H9 (cell line): ENCODE results near the gene ZHX3. TPM values are rescaled to one million over a fixed set of nuclear protein-coding genes. Genes with fewer than 3 reads are reported as not detected.

ENCODE experiments used
- DNase-seq: peaks from one replicate; pipeline ENCODE4 v3.0.0-alpha.2; 2017
- H2AFZ ChIP-seq: one replicate; pipeline ENCODE4 v1.6.1; 2013; ENCODE audit warnings: mild to moderate bottlenecking, low read length, control low read depth, moderate library complexity
- H2AK5ac ChIP-seq: 2 replicates; pipeline ENCODE4 v1.6.1; 2013; ENCODE audit warnings: low read length, control low read depth, mixed read lengths; ENCODE audit not compliant: insufficient read length
- H2BK120ac ChIP-seq: one replicate; pipeline ENCODE4 v1.6.1; 2013; ENCODE audit warnings: low read depth, mild to moderate bottlenecking, low read length, control low read depth, inconsistent platforms; ENCODE audit not compliant: poor library complexity, severe bottlenecking
- H2BK12ac ChIP-seq: 2 replicates; pipeline ENCODE4 v1.6.1; 2013; ENCODE audit warnings: low read length, control low read depth, mixed read lengths, low read depth; ENCODE audit not compliant: insufficient read length
- H2BK15ac ChIP-seq: 2 replicates; pipeline ENCODE4 v1.6.1; 2013; ENCODE audit warnings: low read depth, low read length, control low read depth
- H2BK20ac ChIP-seq: one replicate; pipeline ENCODE4 v1.6.1; 2013; ENCODE audit warnings: low read depth, mild to moderate bottlenecking, low read length, control low read depth, inconsistent platforms; ENCODE audit not compliant: poor library complexity, severe bottlenecking
- H2BK5ac ChIP-seq: 2 replicates; pipeline ENCODE4 v1.6.1; 2013; ENCODE audit warnings: low read length, control low read depth, mixed read lengths; ENCODE audit not compliant: insufficient read length
- H3K14ac ChIP-seq: 2 replicates; pipeline ENCODE4 v1.6.1; 2013; ENCODE audit warnings: low read length, control low read depth; ENCODE audit not compliant: insufficient read depth
- H3K18ac ChIP-seq: 2 replicates; pipeline ENCODE4 v1.6.1; 2013; ENCODE audit warnings: low read depth, mild to moderate bottlenecking, mixed read lengths, low read length, control low read depth; ENCODE audit not compliant: insufficient read length
- H3K23ac ChIP-seq: 2 replicates; pipeline ENCODE4 v1.6.1; 2013; ENCODE audit warnings: low read length, control low read depth, mixed read lengths, low read depth; ENCODE audit not compliant: insufficient read length
- H3K23me2 ChIP-seq: 2 replicates; pipeline ENCODE4 v1.6.1; 2013; ENCODE audit warnings: low read depth, mild to moderate bottlenecking, mixed read lengths, low read length, control low read depth; ENCODE audit not compliant: insufficient read length, poor library complexity, severe bottlenecking
- H3K27ac ChIP-seq: 2 replicates; pipeline ENCODE4 v1.5.1; 2013; ENCODE audit warnings: low read length, control low read depth, mixed read lengths, low read depth; ENCODE audit not compliant: insufficient read length
- H3K27me3 ChIP-seq: 2 replicates; pipeline ENCODE4 v1.6.1; 2013; ENCODE audit warnings: low read length, control low read depth, inconsistent platforms; ENCODE audit not compliant: insufficient read depth
- H3K4ac ChIP-seq: 2 replicates; pipeline ENCODE4 v1.6.1; 2013; ENCODE audit warnings: low read depth, mild to moderate bottlenecking, control low read depth, inconsistent platforms, low read length, moderate library complexity
- H3K4me1 ChIP-seq: 2 replicates; pipeline ENCODE4 v1.6.1; 2013; ENCODE audit warnings: low read length, control low read depth, inconsistent platforms; ENCODE audit not compliant: insufficient read depth
- H3K4me2 ChIP-seq: 2 replicates; pipeline ENCODE4 v1.6.1; 2013; ENCODE audit warnings: low read length, control low read depth, mixed read lengths; ENCODE audit not compliant: insufficient read length, insufficient read depth
- H3K56ac ChIP-seq: 2 replicates; pipeline ENCODE4 v1.6.1; 2013; ENCODE audit warnings: low read depth, mild to moderate bottlenecking, mixed read lengths, low read length, control low read depth; ENCODE audit not compliant: insufficient read length
- H3K79me1 ChIP-seq: 2 replicates; pipeline ENCODE4 v1.6.1; 2013; ENCODE audit warnings: low read depth, mild to moderate bottlenecking, moderate library complexity, low read length, control low read depth, inconsistent platforms; ENCODE audit not compliant: insufficient read depth, poor library complexity, severe bottlenecking
- H3K79me2 ChIP-seq: 2 replicates; pipeline ENCODE4 v1.6.1; 2013; ENCODE audit warnings: low read length, control low read depth, inconsistent platforms; ENCODE audit not compliant: insufficient read depth
- H3K9ac ChIP-seq: 2 replicates; pipeline ENCODE4 v1.6.1; 2013; ENCODE audit warnings: low read length, control low read depth, mixed read lengths; ENCODE audit not compliant: insufficient read length; ENCODE audit errors: extremely low read depth
- H3K9me3 ChIP-seq: one replicate; pipeline ENCODE4 v1.6.1; 2013; ENCODE audit warnings: low read depth, low read length, inconsistent platforms; ENCODE audit not compliant: control insufficient read depth
- H3T11ph ChIP-seq: one replicate; pipeline ENCODE4 v1.6.1; 2013; ENCODE audit warnings: mild to moderate bottlenecking, low read length, control low read depth, inconsistent platforms
- H4K20me1 ChIP-seq: one replicate; pipeline ENCODE4 v1.6.1; 2013; ENCODE audit not compliant: control insufficient read depth, insufficient read length, insufficient read depth
- H4K5ac ChIP-seq: 2 replicates; pipeline ENCODE4 v1.6.1; 2013; ENCODE audit warnings: low read depth, mild to moderate bottlenecking, mixed read lengths, low read length, control low read depth; ENCODE audit not compliant: insufficient read length
- H4K8ac ChIP-seq: replicated peaks from 2 replicates; pipeline ENCODE4 v1.6.1; 2013; ENCODE audit warnings: low read length, control low read depth, mixed read lengths, low read depth; ENCODE audit not compliant: insufficient read length
- H4K91ac ChIP-seq: 2 replicates; pipeline ENCODE4 v1.6.1; 2013; ENCODE audit warnings: low read depth, mild to moderate bottlenecking, moderate library complexity, mixed read lengths, low read length, control low read depth; ENCODE audit not compliant: insufficient read length
- H3K27ac Mint-ChIP-seq, 3 experiments: 2 replicates in 2 of 3; 3 replicates in 1 of 3; pipeline ENCODE4 v1.8.0; 2020 to 2021; ENCODE audit warnings: mixed read lengths in 3 of 3, mild to moderate bottlenecking in 1 of 3, moderate library complexity in 1 of 3
- H3K27me3 Mint-ChIP-seq: 2 replicates; pipeline ENCODE4 v1.8.0; 2021; ENCODE audit warnings: low read depth, mild to moderate bottlenecking, moderate library complexity, mixed read lengths
- H3K36me3 Mint-ChIP-seq, 3 experiments: 2 replicates in 2 of 3; 3 replicates in 1 of 3; pipeline ENCODE4 v1.8.0; 2020 to 2021; ENCODE audit warnings: low read depth in 3 of 3, mixed read lengths in 3 of 3; ENCODE audit not compliant: insufficient read depth in 1 of 3
- H3K4me1 Mint-ChIP-seq, 2 experiments: 2 replicates each; pipeline ENCODE4 v1.8.0; 2020; ENCODE audit warnings: mixed read lengths in 2 of 2
- H3K4me3 Mint-ChIP-seq, 2 experiments: 2 replicates in 1 of 2; 3 replicates in 1 of 2; pipeline ENCODE4 v1.8.0; 2020 to 2021; ENCODE audit warnings: mild to moderate bottlenecking in 2 of 2, mixed read lengths in 2 of 2, moderate library complexity in 1 of 2
- H3K9me3 Mint-ChIP-seq, 2 experiments: 2 replicates in 1 of 2; 3 replicates in 1 of 2; pipeline ENCODE4 v1.8.0; 2020; ENCODE audit warnings: mild to moderate bottlenecking in 2 of 2, mixed read lengths in 2 of 2, moderate library complexity in 1 of 2
- WGBS: extraction: QIAGEN DNeasy Blood & Tissue Kit; methylation state at CpG from one replicate; pipeline ENCODE4 v1.1.7; 2013; ENCODE audit warnings: missing lambda C conversion rate, low lambda C conversion rate, mixed read lengths; ENCODE audit not compliant: insufficient read length; ENCODE audit errors: extremely low coverage; 5-methylcytosine and 5-hydroxymethylcytosine counted together
- total RNA-seq: library from RNA; stranded (reverse); gene quantifications from 2 replicates; pipeline ENCODE4 v1.2.1, GENCODE V29; 2021
- TF ChIP-seq, protein P1 (sequence below): fragments of 200-600 bp; sonication (generic); conservative IDR thresholded peaks from 3 replicates; pipeline ENCODE4 v1.8.0; 2021; ENCODE audit warnings: antibody characterized with exemption, mild to moderate bottlenecking

Gene ZHX3
- total RNA-seq, 1 experiment from 2014 or later: 4.4 TPM

DNA sequence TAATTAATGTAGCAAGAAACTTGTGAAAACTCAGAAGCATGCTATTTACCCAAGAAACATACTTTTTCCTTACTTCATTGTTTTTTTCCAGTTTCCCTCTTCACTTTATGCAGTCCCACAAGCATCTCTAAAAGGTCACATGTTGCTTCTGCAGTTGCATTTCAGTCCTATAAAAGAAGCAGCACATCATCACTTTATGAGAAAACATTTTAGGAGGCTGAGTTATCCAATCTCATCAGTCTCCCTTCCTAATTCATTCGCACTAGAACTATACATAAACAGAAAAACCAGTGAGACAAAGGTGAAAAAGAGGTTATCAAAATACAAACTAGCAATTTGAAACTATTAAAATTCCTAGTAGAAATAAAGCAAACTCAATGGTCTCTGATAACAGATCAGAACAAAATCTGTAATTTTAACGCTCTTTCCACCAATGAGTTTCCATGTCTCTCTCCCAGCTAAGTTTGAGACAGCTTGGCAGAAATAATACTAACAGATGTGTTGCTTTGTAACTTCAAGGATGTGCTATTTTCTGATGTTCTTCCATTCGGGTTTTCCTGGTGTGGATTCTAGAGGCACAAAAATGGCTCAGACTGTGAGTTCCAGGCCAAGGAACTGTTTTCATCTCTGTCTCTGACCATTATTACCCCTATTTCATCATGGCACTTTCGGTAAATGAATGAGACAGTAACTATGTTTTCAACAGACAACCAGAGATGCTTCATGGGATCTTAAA is 48.4 kb downstream of the ZHX3 start:
- no peak overlapping the region for H3T11ph ChIP-seq
- H3K14ac ChIP-seq: no peak overlapping the region
- H2BK15ac ChIP-seq: no peak overlapping the region
- Mint-ChIP-seq H3K4me3 (no peak overlapping the region), H3K27me3 (no peaks in the 10 kb centered on the region), H3K9me3 (no peaks in the 10 kb centered on the region), H3K36me3 (no peaks in the 10 kb centered on the region), H3K4me1 (peaks cover 4 to 9% of the 10 kb centered on the region in 2 experiments), H3K27ac (no peak overlapping the region)
- TF ChIP-seq, protein P1, sequence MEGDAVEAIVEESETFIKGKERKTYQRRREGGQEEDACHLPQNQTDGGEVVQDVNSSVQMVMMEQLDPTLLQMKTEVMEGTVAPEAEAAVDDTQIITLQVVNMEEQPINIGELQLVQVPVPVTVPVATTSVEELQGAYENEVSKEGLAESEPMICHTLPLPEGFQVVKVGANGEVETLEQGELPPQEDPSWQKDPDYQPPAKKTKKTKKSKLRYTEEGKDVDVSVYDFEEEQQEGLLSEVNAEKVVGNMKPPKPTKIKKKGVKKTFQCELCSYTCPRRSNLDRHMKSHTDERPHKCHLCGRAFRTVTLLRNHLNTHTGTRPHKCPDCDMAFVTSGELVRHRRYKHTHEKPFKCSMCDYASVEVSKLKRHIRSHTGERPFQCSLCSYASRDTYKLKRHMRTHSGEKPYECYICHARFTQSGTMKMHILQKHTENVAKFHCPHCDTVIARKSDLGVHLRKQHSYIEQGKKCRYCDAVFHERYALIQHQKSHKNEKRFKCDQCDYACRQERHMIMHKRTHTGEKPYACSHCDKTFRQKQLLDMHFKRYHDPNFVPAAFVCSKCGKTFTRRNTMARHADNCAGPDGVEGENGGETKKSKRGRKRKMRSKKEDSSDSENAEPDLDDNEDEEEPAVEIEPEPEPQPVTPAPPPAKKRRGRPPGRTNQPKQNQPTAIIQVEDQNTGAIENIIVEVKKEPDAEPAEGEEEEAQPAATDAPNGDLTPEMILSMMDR: no peak
- H3K23ac ChIP-seq: no peak overlapping the region
- no peaks in the 10 kb centered on the region for H3K23me2 ChIP-seq
- H2BK12ac ChIP-seq: no peak overlapping the region
- no peaks in the 10 kb centered on the region for H3K79me2 ChIP-seq
- no peak overlapping the region for H2BK20ac ChIP-seq
- no peaks in the 10 kb centered on the region for H3K27me3 ChIP-seq
- H3K9ac ChIP-seq: no peak overlapping the region
- no peak overlapping the region for H4K5ac ChIP-seq
- DNase-seq: no peak
- H2BK120ac ChIP-seq: no peak overlapping the region
- H3K27ac ChIP-seq: no peak overlapping the region
- H4K8ac ChIP-seq: no peak overlapping the region
- H4K91ac ChIP-seq: no peak overlapping the region
- no peaks in the 10 kb centered on the region for H3K79me1 ChIP-seq
- no peak overlapping the region for H2AK5ac ChIP-seq
- H3K4ac ChIP-seq: no peak overlapping the region
- H3K18ac ChIP-seq: no peak overlapping the region
- no peaks in the 10 kb centered on the region for H4K20me1 ChIP-seq
- no peaks in the 10 kb centered on the region for H3K4me1 ChIP-seq
- no peaks in the 10 kb centered on the region for H3K9me3 ChIP-seq
- H3K56ac ChIP-seq: no peak overlapping the region
- H2BK5ac ChIP-seq: no peak overlapping the region
- H3K4me2 ChIP-seq: no peak overlapping the region
- WGBS: no CpG with 5 or more reads among the region's 4 CpGs
- H2AFZ ChIP-seq: no peak overlapping the region
